Activated T-cell treated with anti-CD3 and anti-CD28 coated beads, Interleukin-2, amount 50 U/mL, for 4 hours (primary cell): ENCODE measurements around the gene RARS1. TPM values are rescaled to one million over a fixed set of nuclear protein-coding genes. Genes with fewer than 3 reads are reported as not detected.
A peak's percentile ranks its signal among the peaks of the same experiment; 100 is the strongest.
"Not testable (repeated sequence)": the region's sequence is repeated elsewhere in the genome, so short reads cannot be mapped to it uniquely, and the experiment has no call there.

Source experiments
- ATAC-seq, 2 donors: fragments of 200-7000 bp; cut with Tn5 transposase; one replicate each; pipeline ENCODE4 v1.10.0; 2021
- DNase-seq: peaks from one replicate; pipeline ENCODE4 v3.0.0-alpha.2; 2020
- H3K27me3 Mint-ChIP-seq: one replicate; pipeline ENCODE4 v1.8.0; 2021; ENCODE audit warnings: low read depth, mixed read lengths
- H3K36me3 Mint-ChIP-seq: one replicate; pipeline ENCODE4 v1.8.0; 2022; ENCODE audit warnings: mixed read lengths; ENCODE audit not compliant: insufficient read depth
- H3K4me1 Mint-ChIP-seq: one replicate; pipeline ENCODE4 v1.8.0; 2021; ENCODE audit warnings: low read depth, mixed read lengths
- H3K4me3 Mint-ChIP-seq: one replicate; pipeline ENCODE4 v1.8.0; 2021; ENCODE audit warnings: mild to moderate bottlenecking, moderate library complexity, mixed read lengths
- H3K9me3 Mint-ChIP-seq: one replicate; pipeline ENCODE4 v1.8.0; 2021; ENCODE audit warnings: mixed read lengths
- total RNA-seq, 3 donors: library from RNA; stranded (reverse); gene quantifications; one replicate each; pipeline ENCODE4 v1.2.1, GENCODE V29; 2021

Gene RARS1
- total RNA-seq, 3 donors from 2014 or later, result 160 to 183 (median 168) TPM

DNA sequence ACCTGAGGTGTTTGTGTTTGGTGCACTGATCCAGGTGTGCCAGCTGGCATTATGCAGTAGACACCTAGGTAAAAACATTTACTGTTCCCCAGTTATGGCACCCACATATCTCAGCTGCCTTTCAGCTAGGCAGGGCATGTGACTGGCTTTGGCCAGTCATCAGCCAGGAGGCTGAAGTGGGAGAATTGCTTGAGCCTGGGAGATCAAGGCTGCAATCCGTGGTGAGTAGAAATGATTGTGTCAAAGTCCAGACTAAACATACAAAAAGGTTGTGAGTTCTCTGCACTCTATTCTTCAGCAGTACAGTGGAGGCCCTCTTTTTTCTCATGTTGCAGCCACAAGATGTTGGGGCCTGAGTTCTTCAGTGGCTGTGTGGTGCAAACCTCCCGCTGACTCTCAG, 39.6 kb downstream of the RARS1 start:
- H3K4me3 Mint-ChIP-seq, result no peak overlapping the region
- no peak for DNase-seq

DNA sequence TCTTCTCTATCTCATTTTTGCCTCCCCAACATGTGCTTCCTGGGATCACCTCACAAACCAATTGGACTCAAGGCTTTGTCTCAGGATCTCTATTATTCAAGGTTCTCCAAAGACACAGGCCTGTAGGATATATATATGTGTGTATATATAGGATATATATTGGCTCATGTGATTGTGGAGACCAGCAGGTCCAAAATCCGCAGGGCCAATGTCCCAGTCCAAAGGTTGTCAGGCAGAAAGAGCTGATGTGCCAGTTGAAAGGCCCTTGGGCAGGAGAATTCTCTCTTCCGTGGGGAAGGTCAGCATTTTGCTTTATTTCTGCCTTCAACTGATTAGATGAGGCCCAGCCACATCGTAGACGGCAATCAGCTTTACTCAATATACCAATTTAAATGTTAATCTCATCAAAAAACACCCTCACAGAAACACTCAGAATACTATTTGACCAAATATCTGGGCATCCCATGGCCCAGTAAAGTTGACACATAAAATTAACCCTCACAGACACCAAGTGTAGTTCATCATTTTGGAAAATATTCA, 41.6 kb downstream of the RARS1 start:
- no peaks in the 10 kb centered on the region for H3K9me3 Mint-ChIP-seq

More for the DNA sequence above, 39.6 kb downstream of the RARS1 start:
- ATAC-seq, result no peak
- Mint-ChIP-seq H3K36me3 (peaks cover 4% of the 10 kb centered on the region), H3K4me1 (peaks cover 10% of the 10 kb centered on the region), H3K27me3 (peaks cover 25% of the 10 kb centered on the region), H3K9me3 (no peaks in the 10 kb centered on the region)

DNA sequence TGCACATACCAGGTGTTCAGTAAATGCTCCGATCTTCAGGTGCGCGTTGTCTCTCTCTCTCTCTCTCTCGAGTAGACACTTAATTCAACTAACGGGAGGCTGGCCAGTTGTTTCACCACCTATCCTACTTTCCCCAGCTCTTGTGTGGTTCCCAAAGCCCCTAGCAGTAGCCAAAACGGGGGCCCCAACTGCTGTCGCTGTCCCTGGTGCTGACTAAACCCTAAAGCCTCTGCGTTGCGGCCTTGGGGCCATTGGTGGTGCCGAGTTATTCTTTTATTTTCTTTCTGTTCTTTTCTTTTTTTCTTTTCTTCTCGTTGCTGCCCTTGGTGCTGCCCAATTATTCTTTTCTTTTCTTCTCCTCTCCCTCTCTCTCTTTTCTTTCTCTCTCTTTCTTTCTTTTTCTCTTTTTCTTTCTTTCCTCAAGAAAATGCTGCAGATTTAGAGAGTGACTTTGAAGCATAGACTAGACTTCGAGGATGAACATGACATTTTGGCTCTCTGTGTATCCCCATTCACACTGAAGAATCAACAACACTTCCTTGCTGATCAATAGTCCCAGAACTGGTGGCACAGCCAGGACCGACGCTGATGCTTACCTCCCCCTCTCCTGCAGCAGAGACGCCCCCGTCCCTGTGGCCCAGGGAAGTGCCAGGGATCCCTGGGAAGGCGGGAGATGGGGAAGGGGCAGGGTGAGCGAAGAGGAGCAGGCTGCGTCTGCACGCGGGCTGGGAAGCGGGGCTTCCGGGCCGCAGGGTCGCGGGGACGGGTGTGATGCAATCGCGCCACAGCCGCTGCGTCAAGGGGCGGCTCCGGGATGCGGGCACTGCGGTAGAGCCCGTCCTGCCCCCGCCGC, 42.5 kb downstream of the RARS1 start, which contains the start of gene FBLL1:
TSS of gene FBLL1 (plus strand) at position 785 of the 853 bp plus-strand sequence. CDS start 200 bp downstream, outside the sequence.
- DNase-seq (no peak), ATAC-seq (peak; percentile 43 to 65)
- Mint-ChIP-seq H3K36me3 (no peaks in the 10 kb centered on the region), H3K4me1 (peaks cover 10% of the 10 kb centered on the region), H3K4me3 (peak within 1 kb of the TSS; percentile 68), H3K9me3 (no peaks in the 10 kb centered on the region), H3K27me3 (peaks cover 47% of the 10 kb centered on the region)

More for the DNA sequence above, 41.6 kb downstream of the RARS1 start:
- H3K27me3 Mint-ChIP-seq, result peaks cover 42% of the 10 kb centered on the region
- H3K4me3 Mint-ChIP-seq, result no peak overlapping the region
- DNase-seq (no peak), ATAC-seq (no peak)
- peaks cover 10% of the 10 kb centered on the region for H3K4me1 Mint-ChIP-seq
- no peaks in the 10 kb centered on the region for H3K36me3 Mint-ChIP-seq

GRCh38 chr5:168529374-168530234, 43.3 kb downstream of the RARS1 start:
- no peaks in the 10 kb centered on the region for H3K36me3 Mint-ChIP-seq
- DNase-seq (no peak), ATAC-seq (peak in 1 of 2 donors; percentile 19)
- H3K9me3 Mint-ChIP-seq, result no peaks in the 10 kb centered on the region
- peaks cover 10% of the 10 kb centered on the region for H3K4me1 Mint-ChIP-seq
- peak overlapping the region; percentile 60 for H3K4me3 Mint-ChIP-seq
- H3K27me3 Mint-ChIP-seq, result peaks cover 47% of the 10 kb centered on the region

DNA sequence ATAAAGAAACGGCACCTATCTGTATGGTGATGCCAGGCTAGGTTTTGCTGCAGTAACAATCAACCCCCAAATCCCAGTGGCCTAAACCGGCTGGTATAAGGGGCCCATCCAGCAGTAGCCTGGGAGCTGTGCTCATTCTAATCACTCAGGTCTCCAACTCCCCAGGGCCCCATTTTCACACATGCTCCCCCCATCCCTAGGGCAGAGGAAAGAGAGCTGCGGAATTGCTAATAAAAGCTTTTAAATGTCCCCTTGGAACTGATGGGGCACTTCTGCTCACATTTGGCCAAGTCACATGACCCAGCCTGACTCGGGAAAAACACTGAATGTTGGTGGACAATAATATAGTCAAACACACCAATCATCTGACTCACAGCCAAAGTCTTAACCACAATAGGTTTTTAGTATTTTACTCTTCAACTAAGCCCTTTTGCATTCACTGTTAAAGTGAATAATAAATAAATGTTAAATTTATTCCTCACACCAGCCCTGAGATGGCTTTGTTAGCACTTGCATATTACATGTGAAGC, 44.4 kb downstream of the RARS1 start:
- Mint-ChIP-seq H3K36me3 (no peaks in the 10 kb centered on the region), H3K4me3 (peak overlapping the region; percentile 60), H3K9me3 (no peaks in the 10 kb centered on the region), H3K4me1 (peaks cover 10% of the 10 kb centered on the region), H3K27me3 (peaks cover 47% of the 10 kb centered on the region)
- ATAC-seq (no peak), DNase-seq (no peak)

- ATAC-seq, result no peak
- H3K27me3 Mint-ChIP-seq, result peaks cover 47% of the 10 kb centered on the region
Observed at GRCh38 chr5:168531191-168531590, 44.9 kb downstream of the RARS1 start.

DNA sequence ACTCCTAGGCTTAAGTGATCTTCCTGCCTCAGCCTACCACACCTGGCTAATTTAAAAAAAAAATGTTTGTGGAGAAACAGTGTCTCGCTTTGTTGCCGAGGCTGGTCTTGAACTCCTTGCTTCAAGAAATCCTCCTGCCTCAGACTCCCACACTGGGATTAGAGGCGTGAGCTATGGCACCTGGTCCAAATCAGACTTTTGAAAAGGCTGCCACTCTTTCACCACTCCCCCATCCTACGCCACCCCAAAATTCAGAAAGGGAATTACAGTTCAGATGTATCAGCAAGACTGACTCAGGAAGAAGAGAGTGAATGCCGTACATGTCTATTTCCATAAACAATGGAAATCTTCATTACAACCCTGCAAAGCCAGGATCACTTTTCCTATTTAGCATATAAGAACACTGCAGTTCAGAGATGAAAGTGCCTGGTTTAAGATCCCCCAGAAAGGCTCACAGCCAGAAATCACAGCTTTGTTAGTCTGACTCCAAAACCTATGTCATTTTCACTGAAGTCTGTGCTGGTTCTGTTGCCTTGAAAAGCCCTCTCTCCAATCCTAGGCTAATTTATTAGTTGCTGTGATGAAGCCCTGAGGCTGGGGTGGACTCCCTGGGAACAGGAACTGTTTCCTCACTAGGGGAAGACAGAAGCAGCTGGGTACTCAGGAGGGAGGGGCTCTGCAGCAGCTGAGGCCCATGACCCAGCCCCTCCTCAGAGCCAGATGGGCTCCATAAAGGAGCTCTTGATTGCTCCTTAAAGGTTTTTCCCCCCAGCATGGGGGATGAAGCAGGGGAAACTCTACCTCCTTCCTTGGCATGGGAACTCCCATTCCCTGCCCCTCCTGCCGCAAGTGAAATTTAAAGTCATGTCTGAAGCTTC, 46.0 kb downstream of the RARS1 start:
- H3K4me1 Mint-ChIP-seq, result peaks cover 10% of the 10 kb centered on the region
- no peak for DNase-seq
- no peak overlapping the region for H3K4me3 Mint-ChIP-seq
- H3K9me3 Mint-ChIP-seq, result no peaks in the 10 kb centered on the region
- H3K36me3 Mint-ChIP-seq, result no peaks in the 10 kb centered on the region
- peaks cover 47% of the 10 kb centered on the region for H3K27me3 Mint-ChIP-seq
- no peak for ATAC-seq

More at GRCh38 chr5:168531191-168531590, 44.9 kb downstream of the RARS1 start:
- Mint-ChIP-seq H3K9me3 (no peaks in the 10 kb centered on the region), H3K4me3 (no peak overlapping the region), H3K4me1 (peaks cover 10% of the 10 kb centered on the region), H3K36me3 (no peaks in the 10 kb centered on the region)
- DNase-seq, result no peak

GRCh38 chr5:168534351-168534750, 48.1 kb downstream of the RARS1 start:
- H3K27me3 Mint-ChIP-seq, result peaks cover 35% of the 10 kb centered on the region
- not testable (repeated sequence) for DNase-seq, H3K9me3 Mint-ChIP-seq, H3K4me3 Mint-ChIP-seq, H3K36me3 Mint-ChIP-seq, H3K4me1 Mint-ChIP-seq, ATAC-seq

DNA sequence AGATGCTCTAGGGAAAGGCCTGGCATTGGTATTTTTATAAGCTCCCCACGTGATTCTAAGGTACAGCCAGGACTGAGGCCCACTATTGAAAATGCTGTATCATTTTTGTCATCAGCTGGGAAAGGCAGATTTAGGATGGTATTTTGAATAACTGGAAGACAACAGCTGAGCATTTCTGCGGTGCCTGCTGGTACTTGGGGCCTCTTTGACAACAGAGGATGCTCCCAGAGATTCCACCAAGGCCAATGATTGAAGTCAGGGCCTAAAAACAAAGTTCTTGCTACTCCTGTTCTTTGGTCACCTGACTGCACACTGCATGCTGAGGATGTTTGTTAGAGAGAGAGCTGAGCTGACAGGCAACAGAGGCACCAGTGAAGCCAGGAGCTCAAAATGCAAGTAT, 50.9 kb downstream of the RARS1 start:
- H3K27me3 Mint-ChIP-seq, result peaks cover 12% of the 10 kb centered on the region
- no peak overlapping the region for H3K4me3 Mint-ChIP-seq
- DNase-seq (no peak), ATAC-seq (no peak)
- H3K36me3 Mint-ChIP-seq, result no peaks in the 10 kb centered on the region
- H3K9me3 Mint-ChIP-seq, result no peaks in the 10 kb centered on the region
- H3K4me1 Mint-ChIP-seq, result no peaks in the 10 kb centered on the region

GRCh38 chr5:168549554-168549953, 63.3 kb downstream of the RARS1 start:
- Mint-ChIP-seq H3K4me3 (no peak overlapping the region), H3K9me3 (peaks cover 4% of the 10 kb centered on the region), H3K36me3 (peaks cover 37% of the 10 kb centered on the region), H3K4me1 (no peaks in the 10 kb centered on the region), H3K27me3 (no peaks in the 10 kb centered on the region)
- no peak for DNase-seq
- ATAC-seq, result no peak

GRCh38 chr5:168550656-168551055, 64.4 kb downstream of the RARS1 start:
- H3K36me3 Mint-ChIP-seq, result peaks cover 39% of the 10 kb centered on the region
- no peak overlapping the region for H3K4me3 Mint-ChIP-seq
- no peaks in the 10 kb centered on the region for H3K4me1 Mint-ChIP-seq
- DNase-seq (no peak), ATAC-seq (no peak)
- peaks cover 4% of the 10 kb centered on the region for H3K9me3 Mint-ChIP-seq
- H3K27me3 Mint-ChIP-seq, result no peaks in the 10 kb centered on the region

- Mint-ChIP-seq H3K36me3 (peaks cover 49% of the 10 kb centered on the region), H3K9me3 (peaks cover 4% of the 10 kb centered on the region)
Observed at GRCh38 chr5:168552146-168552545, 65.9 kb downstream of the RARS1 start.

GRCh38 chr5:168553377-168554130, 67.3 kb downstream of the RARS1 start:
- no peak for DNase-seq
- Mint-ChIP-seq H3K4me1 (no peaks in the 10 kb centered on the region), H3K4me3 (no peak overlapping the region), H3K9me3 (no peaks in the 10 kb centered on the region), H3K36me3 (peaks cover 43% of the 10 kb centered on the region), H3K27me3 (no peaks in the 10 kb centered on the region)
- ATAC-seq, result no peak

More at GRCh38 chr5:168552146-168552545, 65.9 kb downstream of the RARS1 start:
- no peak overlapping the region for H3K4me3 Mint-ChIP-seq
- no peaks in the 10 kb centered on the region for H3K27me3 Mint-ChIP-seq
- DNase-seq, result no peak
- H3K4me1 Mint-ChIP-seq, result no peaks in the 10 kb centered on the region
- ATAC-seq, result no peak
